SK-N-MC (cell line): ENCODE data around the gene NUP153.

ENCODE experiments used
- DNase-seq: peaks from one replicate; pipeline ENCODE4 v3.0.0-alpha.2; 2011; ENCODE audit warnings: low read depth, low spot score
- H3K27ac ChIP-seq: fragments of 200-600 bp; sonication (generic); 2 replicates; pipeline ENCODE4 v1.5.1; 2016; ENCODE audit warnings: mixed run types
- H3K36me3 ChIP-seq: fragments of 200-600 bp; sonication (generic); 2 replicates; pipeline ENCODE4 v1.6.1; 2017; ENCODE audit warnings: antibody characterized with exemption, low read length, mixed read lengths; ENCODE audit not compliant: insufficient read depth
- H3K4me3 ChIP-seq: fragments of 200-600 bp; sonication (generic); 2 replicates; pipeline ENCODE4 v1.5.1; 2016
- H3K9ac ChIP-seq: fragments of 200-600 bp; sonication (generic); 2 replicates; pipeline ENCODE4 v1.8.0; 2017; ENCODE audit warnings: mixed run types, mixed read lengths; ENCODE audit not compliant: insufficient read length
- H3K9me3 ChIP-seq: fragments of 200-600 bp; sonication (generic); 2 replicates; pipeline ENCODE4 v1.6.1; 2017; ENCODE audit warnings: low read depth, mild to moderate bottlenecking, antibody characterized with exemption, low read length, moderate library complexity, mixed read lengths
- EZH2 ChIP-seq: fragments of 200-600 bp; sonication (generic); IDR thresholded peaks from one replicate; pipeline ENCODE4 v1.6.1; 2017; ENCODE audit warnings: antibody characterized with exemption
- FOXP2 ChIP-seq: optimal IDR thresholded peaks from 2 replicates; pipeline ENCODE3; 2011; ENCODE audit warnings: mild to moderate bottlenecking, moderate library complexity; ENCODE audit not compliant: insufficient read depth; ENCODE audit errors: extremely low read length, control extremely low read depth
- POLR2AphosphoS5 ChIP-seq: IDR thresholded peaks from 2 replicates; pipeline ENCODE4 v1.6.1; 2012; ENCODE audit warnings: mild to moderate bottlenecking, low read depth, low read length, borderline replicate concordance

NUP153 gene

GRCh38 chr6:17632934-17633333, 73.8 kb downstream of the NUP153 start:
- Histone ChIP-seq H3K9ac (no peak overlapping the region), H3K4me3 (no peak overlapping the region), H3K36me3 (peaks cover 92% of the 10 kb centered on the region), H3K27ac (0 out of 2 replicates have a peak overlapping the region, but pooled peaks have one; percentile 4), H3K9me3 (no peaks in the 10 kb centered on the region)
- DNase-seq = no peak
- no peak for TF ChIP-seq FOXP2
- no peak for TF ChIP-seq POLR2AphosphoS5

- H3K27ac ChIP-seq = no peak overlapping the region
- peaks cover 92% of the 10 kb centered on the region for H3K36me3 ChIP-seq
These were observed 76.1 kb downstream of the NUP153 start for GRCh38 chr6:17630511-17631073.

GRCh38 chr6:17629824-17630510, 76.8 kb downstream of the NUP153 start:
- DNase-seq = no peak
- Histone ChIP-seq H3K36me3 (peaks cover 94% of the 10 kb centered on the region), H3K9ac (no peak overlapping the region), H3K27ac (no peak overlapping the region), H3K9me3 (no peaks in the 10 kb centered on the region), H3K4me3 (no peak overlapping the region)
- no peak for TF ChIP-seq EZH2
- no peak for TF ChIP-seq POLR2AphosphoS5
- no peak for TF ChIP-seq FOXP2

More at GRCh38 chr6:17630511-17631073, 76.1 kb downstream of the NUP153 start:
- no peak for DNase-seq
- no peak overlapping the region for H3K9ac ChIP-seq
- H3K4me3 ChIP-seq = no peak overlapping the region
- no peaks in the 10 kb centered on the region for H3K9me3 ChIP-seq
- TF ChIP-seq POLR2AphosphoS5 = no peak
- no peak for TF ChIP-seq EZH2
- TF ChIP-seq FOXP2 = no peak

GRCh38 chr6:17628873-17629272, 77.9 kb downstream of the NUP153 start:
- no peak overlapping the region for H3K4me3 ChIP-seq
- peaks cover 97% of the 10 kb centered on the region for H3K36me3 ChIP-seq
- DNase-seq = no peak
- no peak for TF ChIP-seq EZH2
- TF ChIP-seq FOXP2 = no peak
- no peak for TF ChIP-seq POLR2AphosphoS5
- H3K9ac ChIP-seq = no peak overlapping the region
- H3K9me3 ChIP-seq = no peaks in the 10 kb centered on the region
- peak overlapping the region; percentile 28; the same call in 1 of the 2 replicates for H3K27ac ChIP-seq

- no peak for TF ChIP-seq FOXP2
- no peak for TF ChIP-seq POLR2AphosphoS5
- no peak for TF ChIP-seq EZH2
- Histone ChIP-seq H3K4me3 (no peak overlapping the region), H3K27ac (no peak overlapping the region), H3K9me3 (no peaks in the 10 kb centered on the region), H3K36me3 (peaks cover 95% of the 10 kb centered on the region), H3K9ac (no peak overlapping the region)
- DNase-seq = no peak
These were observed 82.3 kb downstream of the NUP153 start for GRCh38 chr6:17624396-17624795.

- no peak for DNase-seq
- Histone ChIP-seq H3K27ac (no peak overlapping the region), H3K9ac (no peak overlapping the region), H3K4me3 (no peak overlapping the region), H3K9me3 (no peaks in the 10 kb centered on the region), H3K36me3 (peaks cover 91% of the 10 kb centered on the region)
- TF ChIP-seq EZH2 (no peak), FOXP2 (no peak), POLR2AphosphoS5 (no peak)
These were observed 84.6 kb downstream of the NUP153 start for GRCh38 chr6:17622144-17622543.

GRCh38 chr6:17621003-17621402, 85.7 kb downstream of the NUP153 start:
- Histone ChIP-seq H3K9me3 (no peaks in the 10 kb centered on the region), H3K4me3 (no peak overlapping the region), H3K27ac (no peak overlapping the region; the same call in 1 of the 2 replicates), H3K36me3 (peaks cover 87% of the 10 kb centered on the region), H3K9ac (no peak overlapping the region)
- no peak for TF ChIP-seq EZH2
- no peak for TF ChIP-seq POLR2AphosphoS5
- TF ChIP-seq FOXP2 = no peak
- DNase-seq = no peak

- Histone ChIP-seq H3K36me3 (peaks cover 60% of the 10 kb centered on the region), H3K27ac (0 out of 2 replicates have a peak overlapping the region, but pooled peaks have one; percentile 31), H3K9me3 (no peaks in the 10 kb centered on the region), H3K4me3 (no peak overlapping the region), H3K9ac (no peak overlapping the region)
- TF ChIP-seq POLR2AphosphoS5 (no peak), FOXP2 (no peak), EZH2 (no peak)
- DNase-seq = no peak
These were observed 90.9 kb downstream of the NUP153 start for GRCh38 chr6:17615794-17616193.
